Fibroblast of villous mesenchyme (primary cell): ENCODE results near the gene ZNF613. TPM values are rescaled to one million over a fixed set of nuclear protein-coding genes. Genes with fewer than 3 reads are reported as not detected.
A peak's percentile ranks its signal among the peaks of the same experiment; 100 is the strongest.
"Not testable (repeated sequence)": the region's sequence is repeated elsewhere in the genome, so short reads cannot be mapped to it uniquely, and the experiment has no call there.

ENCODE experiments used
- DNase-seq: peaks from one replicate; pipeline ENCODE4 v3.0.0-alpha.2; 2010; ENCODE audit warnings: low read depth
- H3K4me3 ChIP-seq: 2 replicates; pipeline ENCODE4 v1.5.1; 2011; ENCODE audit warnings: low read depth, mild to moderate bottlenecking, low read length
- total RNA-seq: library from RNA; depleted of rRNA; stranded (reverse); fragments of >200 nt; gene quantifications from 2 replicates; pipeline ENCODE4 v1.2.3, GENCODE V29; 2012
- TF ChIP-seq, protein P1 (sequence below): IDR thresholded peaks from 2 replicates; pipeline ENCODE4 v1.5.1; 2012; ENCODE audit warnings: low read depth, mild to moderate bottlenecking, low read length; ENCODE audit not compliant: insufficient read depth

Gene ZNF613
- total RNA-seq, 1 donor, result 10.8 TPM

DNA sequence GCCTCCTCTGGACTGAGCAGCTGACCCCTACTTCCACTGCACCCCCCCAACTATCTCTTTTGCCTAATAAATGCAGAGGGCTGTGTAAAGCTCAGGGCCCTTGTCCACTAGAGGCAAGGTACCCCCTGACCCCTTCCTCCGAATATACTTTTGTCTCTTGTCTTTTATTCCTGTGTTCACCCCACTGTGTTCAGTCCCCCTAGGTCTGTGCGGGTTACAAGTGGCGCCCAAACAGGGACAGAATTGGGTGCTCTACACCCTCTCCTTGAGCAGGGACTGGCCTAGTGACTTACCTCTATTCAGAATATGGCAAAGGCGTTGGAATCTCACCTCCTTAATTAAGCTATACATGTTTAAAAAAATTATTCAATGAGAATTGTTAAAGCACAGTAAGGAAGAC is 44.4 kb downstream of the ZNF613 start:
- H3K4me3 ChIP-seq, result no peak overlapping the region
- TF ChIP-seq, protein P1, sequence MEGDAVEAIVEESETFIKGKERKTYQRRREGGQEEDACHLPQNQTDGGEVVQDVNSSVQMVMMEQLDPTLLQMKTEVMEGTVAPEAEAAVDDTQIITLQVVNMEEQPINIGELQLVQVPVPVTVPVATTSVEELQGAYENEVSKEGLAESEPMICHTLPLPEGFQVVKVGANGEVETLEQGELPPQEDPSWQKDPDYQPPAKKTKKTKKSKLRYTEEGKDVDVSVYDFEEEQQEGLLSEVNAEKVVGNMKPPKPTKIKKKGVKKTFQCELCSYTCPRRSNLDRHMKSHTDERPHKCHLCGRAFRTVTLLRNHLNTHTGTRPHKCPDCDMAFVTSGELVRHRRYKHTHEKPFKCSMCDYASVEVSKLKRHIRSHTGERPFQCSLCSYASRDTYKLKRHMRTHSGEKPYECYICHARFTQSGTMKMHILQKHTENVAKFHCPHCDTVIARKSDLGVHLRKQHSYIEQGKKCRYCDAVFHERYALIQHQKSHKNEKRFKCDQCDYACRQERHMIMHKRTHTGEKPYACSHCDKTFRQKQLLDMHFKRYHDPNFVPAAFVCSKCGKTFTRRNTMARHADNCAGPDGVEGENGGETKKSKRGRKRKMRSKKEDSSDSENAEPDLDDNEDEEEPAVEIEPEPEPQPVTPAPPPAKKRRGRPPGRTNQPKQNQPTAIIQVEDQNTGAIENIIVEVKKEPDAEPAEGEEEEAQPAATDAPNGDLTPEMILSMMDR, result no peak
- peak; percentile 42 for DNase-seq

DNA sequence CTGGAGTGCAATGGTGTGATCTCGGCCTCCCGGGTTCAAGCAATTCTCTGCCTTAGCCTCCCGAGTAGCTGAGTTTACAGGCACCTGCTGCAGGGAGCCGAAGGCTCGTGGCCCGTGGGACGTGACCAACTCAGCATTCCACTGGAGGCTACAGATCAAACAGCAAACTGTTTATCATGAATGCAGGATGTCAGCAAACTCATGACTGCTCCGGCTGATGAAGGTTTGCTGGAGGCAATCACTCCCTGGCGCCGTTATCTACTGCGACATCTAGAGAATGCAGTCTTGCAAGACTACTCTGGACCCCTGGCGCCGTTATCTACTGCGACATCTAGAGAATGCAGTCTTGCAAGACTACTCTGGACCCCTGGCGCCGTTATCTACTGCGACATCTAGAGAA is 48.5 kb downstream of the ZNF613 start:
- H3K4me3 ChIP-seq, DNase-seq: not testable (repeated sequence)

DNA sequence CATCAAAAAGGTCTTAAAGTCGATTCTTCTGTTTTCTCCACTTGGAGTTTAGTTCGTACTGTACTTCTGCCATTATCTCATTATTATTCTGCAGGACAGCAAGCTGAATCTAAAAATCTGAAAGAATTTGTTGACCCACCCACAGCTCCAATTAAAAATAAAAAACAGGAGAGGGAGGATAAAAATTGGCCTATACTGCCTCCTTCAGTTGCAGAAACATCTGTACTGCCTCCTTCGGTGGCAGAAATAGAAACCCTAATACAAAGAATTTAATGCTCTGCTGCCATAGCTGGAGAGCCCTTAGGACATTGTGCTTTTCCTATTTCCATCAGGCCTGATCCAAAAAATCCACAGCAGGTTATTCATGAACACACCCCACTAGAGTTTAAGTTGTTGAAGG is 49.6 kb downstream of the ZNF613 start:
- H3K4me3 ChIP-seq, result no peak overlapping the region
- DNase-seq, result no peak
- TF ChIP-seq, protein P1, result no peak

DNA sequence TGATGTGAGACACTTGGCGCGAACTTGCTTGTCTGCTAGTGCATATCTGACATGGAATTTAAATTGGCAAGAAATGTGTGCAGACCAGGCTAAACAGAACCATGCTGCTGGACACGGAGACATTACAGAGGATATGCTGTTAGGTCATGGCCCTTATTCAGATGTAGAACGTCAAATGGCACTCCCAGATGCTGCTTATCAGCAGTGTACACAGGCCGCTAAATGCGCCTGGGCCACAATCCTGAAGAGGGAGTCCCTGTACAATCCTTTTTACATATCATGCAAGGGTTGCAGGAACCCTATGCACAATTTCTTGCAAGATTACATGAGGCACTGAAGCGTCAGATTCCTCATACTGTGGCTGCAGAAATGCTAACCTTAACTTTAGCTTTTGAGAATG is 50.1 kb downstream of the ZNF613 start:
- DNase-seq, result no peak
- H3K4me3 ChIP-seq, result no peak overlapping the region
- TF ChIP-seq, protein P1, result no peak

DNA sequence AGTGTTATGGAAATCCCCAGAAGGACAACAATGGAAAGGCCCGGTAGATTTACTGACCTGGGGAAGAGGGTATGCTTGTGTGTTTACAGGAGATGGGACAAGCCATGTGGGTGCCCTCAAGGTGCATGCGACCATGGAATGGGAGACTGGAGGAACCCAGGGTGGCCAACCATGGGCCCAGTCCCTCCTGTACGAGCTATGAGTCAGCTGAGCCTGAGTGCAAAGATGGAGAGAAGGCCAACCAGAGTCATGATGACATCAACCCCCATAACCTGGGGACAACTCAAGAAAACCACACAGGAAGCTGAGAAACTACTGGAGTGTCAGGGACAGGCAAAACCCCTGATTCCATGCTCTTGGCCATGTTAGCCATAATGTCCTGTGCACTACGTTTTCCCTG is 51.6 kb downstream of the ZNF613 start:
- TF ChIP-seq, protein P1, result no peak

DNA sequence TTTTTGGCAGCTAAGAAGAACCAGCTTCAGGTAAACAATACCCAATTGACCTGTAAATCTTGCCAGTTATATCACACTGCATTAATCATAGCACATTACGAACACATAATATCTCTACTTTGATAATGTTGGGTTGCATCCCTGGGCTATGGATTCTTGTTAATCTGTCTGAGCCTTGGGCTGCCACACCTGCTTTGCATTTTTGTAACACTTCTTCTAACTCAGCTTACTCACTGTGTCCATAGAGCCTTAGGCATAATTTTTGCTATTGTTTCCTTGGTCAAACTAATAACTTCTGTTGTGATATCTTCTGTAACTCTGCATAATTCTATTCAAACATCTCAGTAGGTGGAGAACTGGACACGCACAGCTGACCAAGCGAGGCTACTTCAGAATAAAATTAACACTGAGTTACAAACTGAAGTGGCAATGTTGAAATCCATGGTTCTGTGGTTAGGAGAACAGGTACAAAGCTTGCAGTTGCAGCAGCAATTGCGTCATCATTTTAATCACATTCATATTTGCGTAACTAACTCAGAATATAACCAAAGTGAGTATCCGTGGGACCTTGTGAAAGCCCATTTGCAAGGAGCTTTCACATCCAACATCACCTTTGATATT is 53.0 kb downstream of the ZNF613 start:
- no peak overlapping the region for H3K4me3 ChIP-seq
- peak; percentile 34 for DNase-seq
- TF ChIP-seq, protein P1, result no peak

More for the DNA sequence above, 51.6 kb downstream of the ZNF613 start:
- H3K4me3 ChIP-seq, result no peak overlapping the region
- DNase-seq, result no peak

DNA sequence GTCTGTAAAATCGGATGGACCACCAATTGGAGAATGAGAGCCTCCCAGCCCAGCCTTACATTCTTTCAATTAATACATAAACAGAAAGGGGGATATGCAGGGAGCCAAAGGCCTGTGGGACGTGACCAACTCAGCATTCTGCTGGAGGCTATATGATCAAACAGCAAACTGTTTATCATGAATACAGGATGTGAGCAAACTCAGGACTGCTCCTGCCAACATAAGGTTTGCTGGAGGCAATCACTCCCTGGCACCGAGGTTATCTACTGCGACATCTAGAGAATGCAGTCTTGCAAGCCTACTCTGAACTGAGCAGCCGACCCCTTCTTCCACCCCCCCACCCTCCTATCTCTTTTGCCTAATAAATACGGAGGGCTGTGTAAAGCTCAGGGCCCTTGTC is 53.7 kb downstream of the ZNF613 start:
- not testable (repeated sequence) for H3K4me3 ChIP-seq, DNase-seq

DNA sequence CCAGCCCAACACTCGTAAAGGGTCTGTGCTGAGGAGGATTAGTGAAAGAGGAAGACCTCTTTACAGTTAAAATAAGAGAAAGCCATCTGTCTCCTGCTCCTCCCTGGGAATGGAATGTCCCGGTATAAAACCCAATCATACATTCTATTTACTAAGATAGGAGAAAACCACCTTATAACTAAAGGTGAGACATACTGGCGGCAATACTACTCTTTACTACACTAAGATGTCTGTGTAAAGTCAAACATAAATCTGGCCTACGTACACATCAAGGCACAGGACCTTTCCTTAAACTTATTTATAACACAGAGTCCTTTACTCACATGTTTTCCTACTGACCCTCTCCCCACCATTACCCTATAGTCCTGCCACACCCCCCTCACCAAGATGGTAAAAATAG is 56.1 kb downstream of the ZNF613 start:
- TF ChIP-seq, protein P1, result no peak

More for the DNA sequence above, 56.1 kb downstream of the ZNF613 start:
- H3K4me3 ChIP-seq, result no peak overlapping the region
- DNase-seq, result no peak
